Measurements from ENCODE around the gene PRR5L. TPM values are rescaled to one million over a fixed set of nuclear protein-coding genes. Genes with fewer than 3 reads are reported as not detected.

PRR5L gene
- polyA plus RNA-seq, 1 of the 3 experiments (the other 2 are of a cell fraction), result 0.46 TPM

- Histone ChIP-seq H3F3A (replicated peaks; ENCODE audit: insufficient read depth) (no peaks in the 10 kb centered on the region), H4K20me1 (ENCODE audit: insufficient read depth) (no peaks in the 10 kb centered on the region), H3K9me2 (no peaks in the 10 kb centered on the region), H3K9ac (no peak overlapping the region), H3K4me2 (no peak overlapping the region), H3K27me3 (ENCODE audit: insufficient read depth) (no peaks in the 10 kb centered on the region), H3K79me2 (ENCODE audit: insufficient read depth) (no peaks in the 10 kb centered on the region), H3K36me3 (replicated peaks in 1 of 2; ENCODE audit: control insufficient read depth in 1 of 2, insufficient read depth in 2 of 2, low read length in 1 of 2) (no peaks in the 10 kb centered on the region), H3K27ac (ENCODE audit: low read depth in 2 of 2, low read length in 1 of 2) (no peak overlapping the region), H3K9me3 (no peaks in the 10 kb centered on the region), H2AFZ (ENCODE audit: low read depth) (no peak overlapping the region), H3K4me3 (ENCODE audit: low read depth in 2 of 2, low read length in 1 of 2) (no peak overlapping the region), H3K4me1 (ENCODE audit: control insufficient read depth in 1 of 2, insufficient read depth in 2 of 2, low read depth in 1 of 2, low read length in 1 of 2) (peaks cover 0 to 7% of the 10 kb centered on the region in 2 experiments; a peak in 2 of 4 replicates)
- no peak for DNase-seq
- TF ChIP-seq GABPA (IDR thresholded peaks at IDR 0.05; ENCODE audit: low read depth), result no peak
- TF ChIP-seq NFIC (IDR thresholded peaks at IDR 0.05; ENCODE audit: borderline replicate concordance), result peak; percentile 56
- ChIA-PET CTCF (interaction anchor here (1.0 to 2.0 kb wide), 7 partner anchors 8 to 192 kb away, joined by 3 to 9 read pairs (median 4); no protein-coding TSS in a partner anchor), POLR2A (interaction anchor here (1.5 kb wide), 1 partner anchor 178 kb away, joined by 3 read pairs; no protein-coding TSS in a partner anchor)
- WGBS (ENCODE audit: low lambda C conversion rate), result 50% methylated on average over 3 of the region's 3 CpGs
These were observed 4.6 kb downstream of the PRR5L start for GRCh38 chr11:36300650-36301049.

- Histone ChIP-seq H2AFZ (ENCODE audit: low read depth) (no peak overlapping the region), H3K4me3 (ENCODE audit: low read depth in 2 of 2, low read length in 1 of 2) (no peak overlapping the region), H3K4me2 (no peak overlapping the region), H3K9me3 (no peaks in the 10 kb centered on the region), H3K79me2 (ENCODE audit: insufficient read depth) (no peaks in the 10 kb centered on the region), H3K27me3 (ENCODE audit: insufficient read depth) (no peaks in the 10 kb centered on the region), H3K27ac (ENCODE audit: low read depth in 2 of 2, low read length in 1 of 2) (no peak overlapping the region), H3K9me2 (no peaks in the 10 kb centered on the region), H3K9ac (no peak overlapping the region), H3K36me3 (replicated peaks in 1 of 2; ENCODE audit: control insufficient read depth in 1 of 2, insufficient read depth in 2 of 2, low read length in 1 of 2) (no peaks in the 10 kb centered on the region), H3F3A (replicated peaks; ENCODE audit: insufficient read depth) (no peaks in the 10 kb centered on the region), H4K20me1 (ENCODE audit: insufficient read depth) (no peaks in the 10 kb centered on the region), H3K4me1 (ENCODE audit: control insufficient read depth in 1 of 2, insufficient read depth in 2 of 2, low read depth in 1 of 2, low read length in 1 of 2) (peaks cover 0 to 7% of the 10 kb centered on the region in 2 experiments; a peak in 1 of 4 replicates)
- no peak for DNase-seq
- TF ChIP-seq TEAD4 (IDR thresholded peaks at IDR 0.05; ENCODE audit: borderline replicate concordance, insufficient read depth) (no peak), YY1 (IDR thresholded peaks at IDR 0.05; ENCODE audit: low read depth) (no peak), REST (IDR thresholded peaks at IDR 0.05; ENCODE audit: low read depth, low read length) (no peak), MXI1 (IDR thresholded peaks at IDR 0.05; ENCODE audit: low read depth, low read length) (no peak), FOXJ3 (CRISPR knock-in tag; IDR thresholded peaks at IDR 0.05) (no peak), SMC3 (IDR thresholded peaks at IDR 0.05; ENCODE audit: low read depth, low read length) (no peak), NRF1 (IDR thresholded peaks at IDR 0.05; ENCODE audit: low read depth, low read length) (no peak)
- ChIA-PET CTCF (interaction anchor here (1.1 to 2.6 kb wide), 3 partner anchors 12 to 189 kb away, joined by 4 to 10 read pairs (median 5); no protein-coding TSS in a partner anchor), POLR2A (no interaction called here)
- 34% methylated on average over 1 of the region's 1 CpG for WGBS (ENCODE audit: low lambda C conversion rate)
These were observed 8.3 kb downstream of the PRR5L start for GRCh38 chr11:36304351-36304750.

All from SK-N-SH (cell line).